ENCODE data around the gene LRRC45.

LRRC45 gene

DNA sequence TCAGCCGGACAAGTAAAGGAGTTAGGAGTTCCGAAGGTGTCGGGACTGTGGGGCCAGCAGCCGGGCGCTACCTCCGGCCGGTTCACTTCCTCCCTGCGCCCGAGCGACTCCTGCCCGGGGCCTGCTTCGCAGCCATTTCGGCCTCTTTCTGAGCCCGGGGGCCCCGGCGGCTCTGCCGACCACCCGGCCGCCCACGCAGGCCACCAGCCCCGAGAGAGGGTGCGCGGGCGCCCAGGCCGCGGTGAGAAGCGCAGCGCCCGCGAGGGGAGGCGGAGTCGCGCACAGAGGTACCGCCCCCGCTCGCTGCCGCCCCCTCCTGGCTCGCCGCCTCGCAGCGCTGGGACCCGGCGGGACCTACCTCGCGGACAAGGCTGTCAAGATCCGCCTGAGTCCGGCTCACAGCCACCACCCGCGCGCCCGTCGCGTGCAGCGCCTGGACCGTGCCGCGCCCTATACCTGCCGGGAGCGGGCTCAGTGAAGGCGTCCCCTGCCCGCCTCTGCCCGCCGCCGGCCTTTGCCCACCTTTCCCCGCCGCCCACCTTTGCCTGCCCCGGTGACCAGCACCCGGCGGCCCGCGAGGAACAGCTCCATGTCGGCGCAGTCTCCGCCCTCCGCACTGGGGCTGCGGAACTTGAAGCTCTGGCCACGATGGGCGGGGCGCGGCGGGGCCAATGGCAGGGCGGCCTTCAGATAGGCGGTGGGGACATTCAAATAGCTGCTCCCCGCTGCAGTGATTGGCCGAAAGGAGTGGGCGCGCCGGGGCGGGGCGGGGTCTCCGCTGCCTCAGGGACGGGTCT is 14.2 kb downstream of the LRRC45 start, which contains the start of gene DCXR:
Gene DCXR (minus strand): TSS at position 606 of the 797 bp plus-strand sequence. CDS start 15 bp downstream, at position 591.
- TF ChIP-seq TAF1 (IDR thresholded peaks at IDR 0.05; ENCODE audit: borderline replicate concordance, insufficient read depth, low read length) = peak; percentile 70; the same call in 1 of the 2 replicates
- peak; percentile 92; the same call in 1 of the 2 replicates for TF ChIP-seq SIN3A (IDR thresholded peaks at IDR 0.05; ENCODE audit: borderline replicate concordance, insufficient read depth, low read length)
- TF ChIP-seq FOXP2 (optimal IDR thresholded peaks at IDR 0.05; ENCODE audit: borderline replicate concordance, extremely low read depth, extremely low read length, insufficient read depth) = peak; percentile 54
- TF ChIP-seq REST (IDR thresholded peaks at IDR 0.05; ENCODE audit: insufficient read depth in 1 of 2, low read depth in 2 of 2, low read length in 2 of 2) = 0 out of 4 replicates have a peak, but pooled peaks of 1 of the 2 experiments have one; percentile 36
- TF ChIP-seq POLR2AphosphoS5 (IDR thresholded peaks at IDR 0.05; ENCODE audit: low read depth, low read length) = peak; percentile 99

DNA sequence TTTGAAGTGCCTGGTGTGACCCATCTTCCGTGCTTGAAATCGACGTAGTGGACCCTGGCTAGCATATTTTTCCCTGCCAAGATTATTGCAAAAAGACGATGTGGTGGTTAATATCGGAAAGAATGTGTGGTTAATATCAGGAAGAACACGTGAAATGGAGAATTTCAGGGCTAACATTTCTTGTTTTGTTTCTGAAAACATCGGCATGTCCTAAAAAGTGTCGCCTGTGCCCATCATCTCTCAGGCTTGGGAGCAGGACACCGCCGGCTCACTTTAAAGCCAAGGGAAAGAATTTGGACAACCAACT is 14.7 kb downstream of the LRRC45 start:
- TF ChIP-seq SIN3A (IDR thresholded peaks at IDR 0.05; ENCODE audit: borderline replicate concordance, insufficient read depth, low read length) = no peak
- TF ChIP-seq POLR2AphosphoS5 (IDR thresholded peaks at IDR 0.05; ENCODE audit: low read depth, low read length) = no peak
- TF ChIP-seq FOXP2 (optimal IDR thresholded peaks at IDR 0.05; ENCODE audit: borderline replicate concordance, extremely low read depth, extremely low read length, insufficient read depth) = no peak
- no peak for TF ChIP-seq TAF1 (IDR thresholded peaks at IDR 0.05; ENCODE audit: borderline replicate concordance, insufficient read depth, low read length)
- TF ChIP-seq REST (IDR thresholded peaks at IDR 0.05; ENCODE audit: insufficient read depth in 1 of 2, low read depth in 2 of 2, low read length in 2 of 2) = no peak

- TF ChIP-seq FOXP2 (optimal IDR thresholded peaks at IDR 0.05; ENCODE audit: borderline replicate concordance, extremely low read depth, extremely low read length, insufficient read depth) = no peak
- no peak for TF ChIP-seq SIN3A (IDR thresholded peaks at IDR 0.05; ENCODE audit: borderline replicate concordance, insufficient read depth, low read length)
- TF ChIP-seq POLR2AphosphoS5 (IDR thresholded peaks at IDR 0.05; ENCODE audit: low read depth, low read length) = no peak
Measured at GRCh38 chr17:82039695-82040299, 16.7 kb downstream of the LRRC45 start.

DNA sequence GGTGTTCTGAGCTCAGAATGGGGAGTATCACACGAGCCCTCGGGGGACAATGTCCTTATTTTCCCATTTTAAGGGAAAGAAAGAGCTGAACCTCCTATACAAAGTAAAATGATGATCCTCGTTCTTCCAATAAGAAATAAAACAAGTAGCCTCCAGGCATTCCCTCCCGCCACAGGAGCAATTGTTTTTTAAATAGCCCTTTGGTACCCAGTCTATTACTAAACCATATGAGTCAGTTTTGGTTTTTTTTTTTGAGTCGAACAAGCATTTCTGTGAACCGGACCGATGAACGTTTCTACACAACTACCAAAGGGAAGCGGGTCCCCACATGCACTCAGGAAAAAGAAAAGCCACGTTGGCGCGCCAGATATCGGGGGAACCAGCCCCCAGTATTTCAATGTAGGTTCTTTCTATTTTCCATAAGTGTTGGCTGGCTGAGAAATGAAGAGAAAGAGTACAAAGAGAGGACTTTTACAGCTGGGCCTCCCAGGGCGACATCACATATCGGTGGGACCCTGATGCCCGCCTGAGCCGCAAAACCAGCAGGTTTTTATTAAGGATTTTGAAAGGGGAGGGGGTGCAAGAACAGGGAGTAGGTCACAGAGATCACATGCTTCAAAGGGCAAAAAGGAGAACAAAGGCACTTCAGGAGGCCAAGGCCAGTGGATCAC is 18.2 kb downstream of the LRRC45 start:
- TF ChIP-seq REST (IDR thresholded peaks at IDR 0.05; ENCODE audit: insufficient read depth in 1 of 2, low read depth in 2 of 2, low read length in 2 of 2) (no peak), TAF1 (IDR thresholded peaks at IDR 0.05; ENCODE audit: borderline replicate concordance, insufficient read depth, low read length) (no peak), POLR2AphosphoS5 (IDR thresholded peaks at IDR 0.05; ENCODE audit: low read depth, low read length) (no peak), SIN3A (IDR thresholded peaks at IDR 0.05; ENCODE audit: borderline replicate concordance, insufficient read depth, low read length) (no peak), FOXP2 (optimal IDR thresholded peaks at IDR 0.05; ENCODE audit: borderline replicate concordance, extremely low read depth, extremely low read length, insufficient read depth) (no peak)

- TF ChIP-seq FOXP2 (optimal IDR thresholded peaks at IDR 0.05; ENCODE audit: borderline replicate concordance, extremely low read depth, extremely low read length, insufficient read depth) (no peak), POLR2AphosphoS5 (IDR thresholded peaks at IDR 0.05; ENCODE audit: low read depth, low read length) (no peak), SIN3A (IDR thresholded peaks at IDR 0.05; ENCODE audit: borderline replicate concordance, insufficient read depth, low read length) (no peak)
Measured at GRCh38 chr17:82042649-82043048, 19.5 kb downstream of the LRRC45 start.
